K562 (cell line): ENCODE measurements around the gene GTPBP1. TPM values are rescaled to one million over a fixed set of nuclear protein-coding genes. Genes with fewer than 3 reads are reported as not detected.

Source experiments
- CC2D1A ChIP-seq: fragments of 450-650 bp; IDR thresholded peaks from 2 replicates; pipeline ENCODE4 v1.6.1; 2017; ENCODE audit warnings: mild to moderate bottlenecking
- DLX4 ChIP-seq: fragments of 250-450 bp; sonication (Bioruptor Pico); IDR thresholded peaks from 2 replicates; pipeline ENCODE4 v1.6.1; 2021; ENCODE audit warnings: mild to moderate bottlenecking
- DMBX1 ChIP-seq: fragments of 250-450 bp; sonication (Bioruptor Pico); IDR thresholded peaks from 2 replicates; pipeline ENCODE4 v1.8.0; 2022; ENCODE audit warnings: inconsistent platforms, mild to moderate bottlenecking, moderate library complexity, borderline replicate concordance
- E2F4 ChIP-seq: sonication (generic); formaldehyde crosslinking; IDR thresholded peaks from 2 replicates; pipeline ENCODE4 v1.8.0; 2022; ENCODE audit warnings: mild to moderate bottlenecking, low read depth, missing genetic modification reagents
- HNRNPLL ChIP-seq: fragments of 200-400 bp; formaldehyde crosslinking; IDR thresholded peaks from 2 replicates; pipeline ENCODE4 v1.6.1; 2017; ENCODE audit warnings: low read length, low read depth, mild to moderate bottlenecking; ENCODE audit not compliant: poor library complexity, severe bottlenecking
- IRF9 ChIP-seq: fragments of 450-650 bp; IDR thresholded peaks from 2 replicates; pipeline ENCODE4 v1.6.1; 2016; ENCODE audit warnings: missing biosample characterization, missing genetic modification characterization
- MAX ChIP-seq: sonication (generic); formaldehyde crosslinking; IDR thresholded peaks from 2 replicates; pipeline ENCODE4 v1.9.0; 2022; ENCODE audit warnings: mild to moderate bottlenecking, missing genetic modification reagents
- NFYB ChIP-seq: IDR thresholded peaks from 2 replicates; pipeline ENCODE4 v1.6.1; 2011; ENCODE audit warnings: mild to moderate bottlenecking, moderate library complexity; ENCODE audit not compliant: insufficient read length; ENCODE audit errors: extremely low read depth
- SIN3B ChIP-seq: fragments of 450-650 bp; IDR thresholded peaks from 2 replicates; pipeline ENCODE4 v1.6.1; 2017; ENCODE audit warnings: low read depth, mild to moderate bottlenecking, moderate library complexity
- STAT6 ChIP-seq: sonication (generic); formaldehyde crosslinking; IDR thresholded peaks from 2 replicates; pipeline ENCODE4 v1.8.1; 2023; ENCODE audit warnings: mild to moderate bottlenecking, missing genetic modification reagents
- THAP7 ChIP-seq: fragments of 250-450 bp; sonication (Bioruptor Pico); IDR thresholded peaks from 2 replicates; pipeline ENCODE4 v1.5.0; 2021
- TSHZ1 ChIP-seq: fragments of 250-450 bp; sonication (Bioruptor Pico); IDR thresholded peaks from 2 replicates; pipeline ENCODE4 v1.4.0; 2020; ENCODE audit warnings: mild to moderate bottlenecking, moderate library complexity
- ZNF184 ChIP-seq: sonication (generic); formaldehyde crosslinking; IDR thresholded peaks from 2 replicates; pipeline ENCODE4 v1.5.0; 2020; ENCODE audit warnings: missing genetic modification reagents
- ZNF740 ChIP-seq, 3 experiments: fragments of 200-800 bp in 1 of 3; sonication (Bioruptor generic) in 1 of 3; sonication (generic) in 1 of 3; formaldehyde crosslinking in 1 of 3; IDR thresholded peaks; 2 replicates each; pipeline versions ENCODE4 v1.6.1 to v1.8.0; 2016 to 2022; ENCODE audit warnings: mild to moderate bottlenecking in 2 of 3, missing compliant biosample characterization in 2 of 3, missing genetic modification characterization in 2 of 3, missing genetic modification reagents in 1 of 3
- polyA plus RNA-seq, 8 experiments: library from polyadenylated mRNA; depleted of rRNA in 4 of 8; stranded (reverse) in 5 of 8; unstranded in 3 of 8; fragments of >200 nt; fragmentation: Nextera tagmentation in 2 of 8; fragmentation: Illumina TruSeq in 1 of 8; extraction: Ambion mirVana in 2 of 8; extraction: Trizol in 1 of 8; gene quantifications; 2 replicates each; pipeline versions ENCODE4 v1.2.1 to v1.2.3, GENCODE V29; 2011 to 2014; ENCODE audit warnings: inconsistent platforms in 1 of 8, missing spikeins in 1 of 8
- total RNA-seq, 7 experiments: library from RNA; depleted of rRNA in 6 of 7; stranded (reverse); fragments of >200 nt in 6 of 7; fragmentation: Illumina TruSeq in 2 of 7; extraction: Trizol in 2 of 7; gene quantifications; 2 replicates each; pipeline versions ENCODE4 v1.2.1 to v1.2.3, GENCODE V29; 2011 to 2021; ENCODE audit warnings: low replicate concordance in 1 of 7

The GTPBP1 gene
- total and polyA plus RNA-seq, 9 of the 15 experiments (the other 6 are each of a cell fraction or from before 2014, with no cell fraction given) = 0.83 to 53.2 (median 23.3) TPM

GRCh38 chr22:38705235-38706100, at the start of gene GTPBP1 (continued):
- no peak for TF ChIP-seq ZNF740 (CRISPR knock-in tag; IDR thresholded peaks at IDR 0.05)
- no peak for TF ChIP-seq ZNF740 (tag; IDR thresholded peaks at IDR 0.05)
- TF ChIP-seq NFYB = peak; percentile 44
- TF ChIP-seq HNRNPLL = no peak
- TF ChIP-seq ZNF184 (CRISPR knock-in tag) = no peak
- no peak for TF ChIP-seq STAT6
- 0 out of 2 replicates have a peak, but pooled peaks have one; percentile 10 for TF ChIP-seq E2F4 (CRISPR knock-in tag)
- no peak for TF ChIP-seq DLX4 (CRISPR knock-in tag)
- no peak for TF ChIP-seq DMBX1 (CRISPR knock-in tag)
- TF ChIP-seq IRF9 (tag) = no peak
- TF ChIP-seq SIN3B = no peak
- TF ChIP-seq CC2D1A = no peak
- no peak for TF ChIP-seq TSHZ1
- no peak for TF ChIP-seq THAP7 (CRISPR knock-in tag)
- TF ChIP-seq MAX (CRISPR knock-in tag) = peak; percentile 75
